Activated CD8-positive, alpha-beta memory T cell treated with anti-CD3 and anti-CD28 coated beads for 4 hours (primary cell): Measurements from ENCODE around the gene ENPP1.
"Not testable (repeated sequence)": the region's sequence is repeated elsewhere in the genome, so short reads cannot be mapped to it uniquely, and the experiment has no call there.

ENCODE experiments used
- DNase-seq, 2 donors: peaks; one replicate each; pipeline ENCODE4 v3.0.0-alpha.2; 2020; ENCODE audit warnings: low read depth in 2 of 2

The ENPP1 gene

GRCh38 chr6:131831392-131831791 lies 23.6 kb downstream of the ENPP1 start:
- DNase-seq: no peak

- DNase-seq: no peak
Measured at GRCh38 chr6:131831886-131832285, 24.1 kb downstream of the ENPP1 start.

DNA sequence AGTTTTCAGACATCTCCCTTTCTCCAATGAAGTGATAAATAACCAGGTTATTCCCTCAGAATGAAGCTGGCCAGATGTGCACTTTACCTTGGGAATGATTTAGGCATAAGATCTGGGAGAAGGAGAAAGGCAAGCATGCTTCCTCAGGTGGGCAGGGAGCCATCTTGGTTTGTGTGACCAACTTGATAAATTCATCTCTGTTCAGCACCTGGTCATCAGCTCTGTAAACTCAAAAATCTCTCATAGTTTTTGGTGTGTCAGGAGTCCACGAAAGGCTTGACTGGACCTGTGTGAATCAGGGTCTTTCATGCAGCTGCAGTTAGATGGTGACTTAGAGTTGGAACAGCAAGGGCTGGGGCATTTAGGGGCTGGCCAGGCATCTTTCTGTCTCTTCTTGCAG lies 24.5 kb downstream of the ENPP1 start:
- no peak for DNase-seq

DNA sequence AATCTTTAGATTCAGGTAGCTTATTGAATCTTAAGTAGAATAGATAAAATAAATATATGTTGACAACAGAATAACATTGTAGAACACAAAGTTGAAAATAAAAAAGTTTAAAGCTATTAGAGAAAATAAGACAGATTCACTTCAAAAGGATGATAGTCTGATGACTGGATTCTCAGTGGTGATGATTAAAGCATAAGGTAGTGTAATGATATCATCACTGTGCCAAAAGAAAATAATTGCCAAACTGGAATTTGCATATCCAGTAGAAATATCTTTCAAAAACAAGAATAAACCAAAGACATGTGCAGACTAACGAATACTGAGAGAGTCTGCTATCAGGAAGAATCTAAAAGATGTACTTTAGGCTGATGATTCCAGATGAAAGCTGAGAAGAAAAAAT lies 30.2 kb downstream of the ENPP1 start:
- no peak for DNase-seq

GRCh38 chr6:131839388-131839787 lies 31.6 kb downstream of the ENPP1 start:
- DNase-seq: no peak

GRCh38 chr6:131840441-131840840 lies 32.6 kb downstream of the ENPP1 start:
- DNase-seq: no peak

GRCh38 chr6:131840936-131841583 lies 33.2 kb downstream of the ENPP1 start:
- no peak for DNase-seq

DNA sequence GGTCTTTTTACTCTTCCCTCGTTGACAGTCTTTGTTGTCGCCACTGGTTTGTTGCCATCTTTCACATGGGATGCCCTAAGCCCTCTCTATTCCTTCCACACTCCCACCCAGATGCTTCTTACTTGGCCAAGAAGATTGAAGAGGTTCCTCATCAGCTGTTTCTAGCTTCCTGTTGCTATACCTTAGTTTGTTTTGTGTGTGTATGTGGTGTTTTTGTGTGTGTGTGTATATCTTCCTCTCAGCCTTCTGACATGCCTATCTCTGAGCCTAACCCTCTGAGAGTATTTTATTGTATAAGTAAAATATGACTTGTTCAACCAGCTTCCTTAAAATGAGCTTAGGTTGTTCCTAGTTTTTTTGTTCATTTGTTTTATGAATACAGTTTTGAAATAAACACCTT lies 35.9 kb downstream of the ENPP1 start:
- DNase-seq: no peak

- DNase-seq: no peak
Measured at GRCh38 chr6:131844243-131844841, 36.5 kb downstream of the ENPP1 start.

GRCh38 chr6:131846023-131846663 lies 38.3 kb downstream of the ENPP1 start:
- DNase-seq: no peak

DNA sequence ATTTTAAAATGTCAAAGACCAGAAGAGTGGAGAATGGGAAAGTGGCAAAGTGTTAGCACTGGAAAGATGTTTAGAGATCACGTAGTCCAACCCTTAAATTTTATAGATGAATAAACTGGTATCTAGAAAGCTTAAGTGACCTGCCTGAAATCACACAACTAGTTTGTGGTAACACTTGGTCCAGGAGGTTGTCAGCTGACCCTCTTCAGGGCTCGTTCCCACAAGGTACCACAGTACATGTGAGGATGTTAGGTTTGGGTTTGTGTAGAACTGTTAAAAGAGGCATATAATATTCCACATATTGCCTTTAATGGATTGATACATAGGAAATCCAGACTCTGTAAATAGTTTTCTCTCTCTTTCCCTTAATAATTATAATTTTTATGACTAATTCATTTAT lies 39.1 kb downstream of the ENPP1 start:
- no peak for DNase-seq

GRCh38 chr6:131849799-131850198 lies 42.0 kb downstream of the ENPP1 start:
- no peak for DNase-seq

DNA sequence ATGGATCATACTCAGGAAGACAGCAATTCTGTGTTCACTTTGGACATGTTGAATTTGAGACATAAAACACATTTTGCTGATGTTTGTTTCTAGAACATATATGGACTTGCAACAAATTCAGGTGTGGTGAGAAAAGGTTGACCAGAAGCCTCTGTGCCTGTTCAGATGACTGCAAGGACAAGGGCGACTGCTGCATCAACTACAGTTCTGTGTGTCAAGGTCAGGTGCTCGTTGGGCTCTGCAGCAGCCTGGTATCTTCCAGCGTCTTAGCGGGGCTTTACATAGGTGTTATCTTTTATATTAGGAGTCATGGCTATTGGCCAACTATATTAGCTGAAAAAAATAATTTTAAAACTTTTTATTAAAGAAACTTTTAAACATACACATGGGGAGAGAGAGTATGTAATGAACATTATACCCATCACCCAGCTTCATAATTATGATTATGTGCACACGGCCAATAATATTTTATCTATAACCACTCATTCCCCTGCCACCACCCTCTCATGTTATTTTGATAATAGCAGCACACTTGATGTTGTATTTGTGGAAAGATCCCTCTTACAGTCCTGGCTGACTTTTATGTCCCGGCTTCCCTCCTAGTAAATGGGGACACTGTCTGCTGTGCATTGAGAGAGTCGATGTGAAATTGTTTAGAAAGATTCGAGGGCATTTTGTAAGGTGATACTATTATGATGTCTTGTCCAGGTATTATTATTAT lies 43.4 kb downstream of the ENPP1 start:
- DNase-seq: no peak

- no peak for DNase-seq
Measured at GRCh38 chr6:131852200-131852599, 44.4 kb downstream of the ENPP1 start.

DNA sequence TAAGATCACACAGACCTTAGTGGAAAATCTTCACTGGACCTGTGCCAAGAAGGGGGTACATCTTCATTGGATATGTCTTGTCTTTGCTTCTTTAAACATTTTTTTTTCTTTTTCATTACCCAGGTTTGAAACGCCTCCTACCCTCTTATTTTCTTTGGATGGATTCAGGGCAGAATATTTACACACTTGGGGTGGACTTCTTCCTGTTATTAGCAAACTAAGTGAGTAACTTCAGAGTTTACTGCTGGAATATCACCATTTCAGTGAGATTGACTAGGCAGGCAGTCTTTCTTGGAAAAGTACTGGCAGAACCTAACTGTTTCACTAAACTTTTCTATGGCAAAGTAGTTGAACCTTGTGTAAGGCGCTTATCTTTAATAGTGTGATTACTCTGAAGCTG lies 47.0 kb downstream of the ENPP1 start:
- DNase-seq: no peak

- no peak for DNase-seq
Measured at GRCh38 chr6:131858765-131859415, 51.1 kb downstream of the ENPP1 start.

- not testable (repeated sequence) for DNase-seq
Measured at GRCh38 chr6:131859658-131860057, 51.8 kb downstream of the ENPP1 start.

GRCh38 chr6:131861381-131861780 lies 53.6 kb downstream of the ENPP1 start:
- DNase-seq: no peak

DNA sequence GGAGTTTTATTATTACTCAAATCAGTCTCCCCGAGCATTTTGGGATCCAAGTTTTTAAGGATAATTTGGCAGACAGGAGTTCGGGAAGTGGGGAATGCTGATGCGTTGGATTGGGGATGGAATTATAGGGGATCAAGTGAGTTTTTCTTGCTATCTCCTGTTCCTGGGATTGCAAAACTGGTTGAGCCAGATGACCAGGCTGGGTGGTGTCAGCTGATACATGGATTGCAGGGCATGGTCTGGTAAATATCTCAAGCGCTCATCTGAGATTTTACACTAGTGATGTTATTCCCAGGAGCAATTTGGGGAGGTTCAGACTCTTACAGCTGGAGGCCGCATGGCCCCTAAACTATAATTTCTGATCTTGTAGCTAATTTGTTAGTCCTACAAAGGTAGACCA lies 54.7 kb downstream of the ENPP1 start:
- no peak for DNase-seq

DNA sequence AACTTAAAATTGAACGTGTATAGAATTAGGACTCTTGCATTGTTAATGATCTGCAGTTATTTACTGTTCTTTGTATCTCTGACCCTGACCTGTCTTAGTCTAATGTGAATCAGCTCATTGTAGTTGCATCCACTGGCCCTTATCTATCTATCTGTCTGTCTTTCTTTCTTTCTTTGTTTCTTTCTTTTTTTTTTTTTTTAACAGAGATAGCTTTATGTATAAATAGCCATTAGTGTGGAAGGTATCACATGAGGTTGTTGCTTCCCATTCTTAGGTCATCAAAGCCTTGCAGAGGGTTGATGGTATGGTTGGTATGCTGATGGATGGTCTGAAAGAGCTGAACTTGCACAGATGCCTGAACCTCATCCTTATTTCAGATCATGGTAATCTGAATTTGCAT lies 59.9 kb downstream of the ENPP1 start:
- no peak for DNase-seq

DNA sequence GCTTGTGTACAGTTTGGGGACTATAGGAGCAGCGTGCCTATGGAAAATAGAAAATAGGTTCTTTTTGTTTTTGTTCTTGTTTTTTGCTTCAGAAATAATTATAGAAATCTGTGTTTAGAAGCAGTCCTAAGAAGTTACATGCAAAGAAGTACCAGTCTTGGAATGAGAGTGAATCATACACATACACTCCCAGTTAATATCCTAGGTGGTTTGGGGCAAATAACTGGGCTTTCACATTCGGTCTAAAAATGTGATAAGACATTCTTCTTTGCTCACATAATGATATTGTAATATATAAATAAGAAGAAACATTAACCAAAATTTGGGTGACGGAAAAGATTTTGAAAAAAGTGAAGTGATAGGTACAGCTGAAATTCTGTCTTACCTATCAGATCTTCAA lies 61.0 kb downstream of the ENPP1 start:
- DNase-seq: no peak

GRCh38 chr6:131875647-131876046 lies 67.8 kb downstream of the ENPP1 start:
- DNase-seq: no peak
